ENCODE measurements around the gene HBZ. TPM values are rescaled to one million over a fixed set of nuclear protein-coding genes. Genes with fewer than 3 reads are reported as not detected.
A peak's percentile ranks its signal among the peaks of the same experiment; 100 is the strongest.
"Not testable (repeated sequence)": the region's sequence is repeated elsewhere in the genome, so short reads cannot be mapped to it uniquely, and the experiment has no call there.

HBZ gene
- polyA plus RNA-seq, 1 donor = 0.30 TPM

- no peak for DNase-seq
These were observed 25.7 kb downstream of the HBZ start for GRCh38 chr16:177981-178667.

- DNase-seq = no peak
These were observed 26.2 kb downstream of the HBZ start for GRCh38 chr16:178668-179015.

- no peak for DNase-seq
These were observed 27.0 kb downstream of the HBZ start for GRCh38 chr16:179211-180092.

GRCh38 chr16:180101-180675, 27.7 kb downstream of the HBZ start, which contains the start of gene HBQ1:
Gene HBQ1 (plus strand): TSS chr16:180459. CDS start chr16:180487, 28 bp downstream.
- DNase-seq = no peak

GRCh38 chr16:180681-181564, 28.5 kb downstream of the HBZ start:
- peak; percentile 55 for DNase-seq

GRCh38 chr16:181565-182021, 29.1 kb downstream of the HBZ start:
- DNase-seq = no peak

- DNase-seq = no peak
These were observed 30.6 kb downstream of the HBZ start for GRCh38 chr16:183005-183404.

- DNase-seq = no peak
These were observed 32.8 kb downstream of the HBZ start for GRCh38 chr16:185213-185612.

- DNase-seq = no peak
These were observed 33.2 kb downstream of the HBZ start for GRCh38 chr16:185691-186090.

- no peak for DNase-seq
These were observed 34.9 kb downstream of the HBZ start for GRCh38 chr16:187330-187729.

GRCh38 chr16:188674-189073, 36.2 kb downstream of the HBZ start:
- no peak for DNase-seq

GRCh38 chr16:189604-190186, 37.3 kb downstream of the HBZ start:
- no peak for DNase-seq

- no peak for DNase-seq
These were observed 39.4 kb downstream of the HBZ start for GRCh38 chr16:191831-192230.

- DNase-seq = no peak
These were observed 40.2 kb downstream of the HBZ start for GRCh38 chr16:192686-193085.

- DNase-seq = no peak
These were observed 41.0 kb downstream of the HBZ start for GRCh38 chr16:193441-193840.

GRCh38 chr16:194516-194915, 42.1 kb downstream of the HBZ start:
- DNase-seq = no peak

- DNase-seq = no peak
These were observed 47.9 kb downstream of the HBZ start for GRCh38 chr16:200388-200787.

- DNase-seq = no peak
These were observed 50.8 kb downstream of the HBZ start for GRCh38 chr16:203246-203645.

GRCh38 chr16:204046-204445, 51.6 kb downstream of the HBZ start:
- not testable (repeated sequence) for DNase-seq
